Cardiac fibroblast (primary cell): ENCODE measurements around the gene MEIKIN.

Experiments
- DNase-seq, 2 donors: peaks; one replicate each; pipeline versions ENCODE4 v3.0.0 to v3.0.0-alpha.2; 2010; ENCODE audit warnings: low read depth in 2 of 2
- H3K4me3 ChIP-seq, 2 donors: replicated peaks in 1 of 2; 1 replicate in 1 of 2; 2 replicates in 1 of 2; pipeline ENCODE4 v1.5.1; 2011; ENCODE audit warnings: low read depth in 2 of 2, low read length in 2 of 2, mild to moderate bottlenecking in 2 of 2, moderate library complexity in 1 of 2
- CTCF ChIP-seq: IDR thresholded peaks from one replicate; pipeline ENCODE4 v1.5.1; 2011; ENCODE audit warnings: low read depth, mild to moderate bottlenecking, low read length, inconsistent platforms

MEIKIN gene

GRCh38 chr5:131944702-131945550 is 537 bp downstream of the MEIKIN start:
- no peak for DNase-seq
- TF ChIP-seq CTCF: no peak
- no peak overlapping the region for H3K4me3 ChIP-seq

- TF ChIP-seq CTCF: no peak
- DNase-seq: no peak
These were observed 1.5 kb downstream of the MEIKIN start for GRCh38 chr5:131943916-131944315.

GRCh38 chr5:131942016-131942415 is 3.4 kb downstream of the MEIKIN start:
- no peak for DNase-seq
- TF ChIP-seq CTCF: no peak
- H3K4me3 ChIP-seq: no peak overlapping the region

More at GRCh38 chr5:131943916-131944315, 1.5 kb downstream of the MEIKIN start:
- H3K4me3 ChIP-seq: no peak overlapping the region

GRCh38 chr5:131939690-131940345 is 5.6 kb downstream of the MEIKIN start:
- no peak for TF ChIP-seq CTCF
- no peak overlapping the region for H3K4me3 ChIP-seq
- DNase-seq: no peak

GRCh38 chr5:131932235-131932634 is 13.2 kb downstream of the MEIKIN start:
- H3K4me3 ChIP-seq: no peak overlapping the region
- no peak for TF ChIP-seq CTCF

GRCh38 chr5:131928957-131929356 is 16.5 kb downstream of the MEIKIN start:
- H3K4me3 ChIP-seq: no peak overlapping the region
- no peak for TF ChIP-seq CTCF

More at GRCh38 chr5:131932235-131932634, 13.2 kb downstream of the MEIKIN start:
- DNase-seq: no peak

More at GRCh38 chr5:131928957-131929356, 16.5 kb downstream of the MEIKIN start:
- no peak for DNase-seq
